Raji (cell line): ENCODE measurements around the gene PPARD.

Experiments used
- POLR2A ChIP-seq: IDR thresholded peaks from 2 replicates; pipeline ENCODE4 v1.6.1; 2011; ENCODE audit warnings: low read depth, low read length, control low read depth; ENCODE audit not compliant: insufficient read depth

PPARD gene

DNA sequence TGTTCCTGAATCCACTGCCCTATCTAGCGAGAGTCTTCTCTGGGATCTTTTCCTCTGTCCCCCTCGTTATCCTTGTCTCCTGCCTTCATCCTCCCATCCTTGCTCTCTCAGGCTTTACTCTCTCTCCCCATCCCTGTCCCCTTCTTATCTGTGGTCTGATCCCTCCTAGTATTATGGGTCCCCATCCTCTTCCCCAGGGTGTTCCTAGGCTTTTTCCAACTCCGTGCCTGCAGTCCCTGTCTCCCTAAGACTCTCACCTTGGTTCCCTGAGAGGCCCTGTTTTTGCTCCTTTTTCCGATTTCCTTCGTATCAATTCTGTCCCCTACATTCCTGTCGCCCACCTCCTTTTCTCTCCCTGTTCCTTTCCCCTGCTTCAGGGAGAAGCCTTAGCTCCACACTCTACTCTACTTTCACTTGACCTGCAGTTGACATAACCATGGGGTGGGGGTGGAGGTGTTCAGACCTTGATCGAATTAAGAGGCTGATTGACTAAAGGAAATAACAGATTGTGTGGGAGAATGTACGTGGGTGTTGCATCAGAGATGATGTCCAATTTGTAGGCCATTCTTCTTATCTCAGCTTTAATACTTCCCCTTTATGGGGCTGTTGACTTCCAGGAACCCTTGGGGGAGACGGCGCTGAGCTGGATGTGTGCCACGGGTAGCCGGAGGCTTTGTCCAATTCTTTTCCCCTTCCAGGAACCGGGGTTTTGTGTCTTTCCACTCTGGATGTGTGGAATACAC is 905 bp downstream of the PPARD start:
- TF ChIP-seq POLR2A, result no peak

- TF ChIP-seq POLR2A, result no peak
Measured at GRCh38 chr6:35343835-35344550, 1.6 kb downstream of the PPARD start.

- no peak for TF ChIP-seq POLR2A
Measured at GRCh38 chr6:35351422-35351821, 9.1 kb downstream of the PPARD start.

GRCh38 chr6:35352735-35353134 is 10.4 kb downstream of the PPARD start:
- no peak for TF ChIP-seq POLR2A

DNA sequence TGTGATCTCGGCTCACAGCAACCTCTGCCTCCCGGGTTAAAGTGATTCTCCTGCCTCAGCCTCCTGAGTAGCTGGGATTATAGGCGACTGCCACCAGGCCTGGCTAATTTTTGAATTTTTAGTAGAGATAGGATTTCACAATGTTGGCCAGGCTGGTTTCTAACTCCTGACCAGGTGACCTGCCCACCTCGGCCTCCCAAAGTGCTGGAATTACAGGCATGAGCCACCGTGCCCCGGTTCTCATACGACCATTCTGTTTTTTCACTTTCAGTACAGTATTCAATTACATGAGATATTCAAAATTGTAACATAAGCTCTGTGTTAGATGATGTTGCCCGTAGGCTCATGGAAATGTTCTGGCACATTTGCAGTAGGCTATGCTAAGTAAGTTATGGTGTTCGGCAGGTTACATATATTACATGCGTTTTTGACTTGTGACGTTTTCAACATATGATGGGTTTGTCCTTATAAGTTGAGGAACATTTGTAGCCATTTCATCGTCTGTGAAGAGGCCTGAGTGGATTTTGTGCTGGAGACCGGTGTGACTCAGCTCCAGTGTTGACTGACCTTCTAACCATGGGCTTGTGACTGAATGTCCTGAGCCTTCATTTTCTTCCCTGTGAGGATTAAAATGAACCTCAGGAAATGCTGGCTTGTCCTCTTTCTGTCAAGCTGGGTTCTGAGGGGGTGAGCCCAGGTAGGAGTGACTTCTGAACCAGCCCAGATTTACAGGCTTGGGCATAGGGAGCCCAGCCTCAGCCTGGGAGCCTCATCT is 12.2 kb downstream of the PPARD start:
- TF ChIP-seq POLR2A, result no peak

- no peak for TF ChIP-seq POLR2A
Measured at GRCh38 chr6:35356391-35356790, 14.0 kb downstream of the PPARD start.

DNA sequence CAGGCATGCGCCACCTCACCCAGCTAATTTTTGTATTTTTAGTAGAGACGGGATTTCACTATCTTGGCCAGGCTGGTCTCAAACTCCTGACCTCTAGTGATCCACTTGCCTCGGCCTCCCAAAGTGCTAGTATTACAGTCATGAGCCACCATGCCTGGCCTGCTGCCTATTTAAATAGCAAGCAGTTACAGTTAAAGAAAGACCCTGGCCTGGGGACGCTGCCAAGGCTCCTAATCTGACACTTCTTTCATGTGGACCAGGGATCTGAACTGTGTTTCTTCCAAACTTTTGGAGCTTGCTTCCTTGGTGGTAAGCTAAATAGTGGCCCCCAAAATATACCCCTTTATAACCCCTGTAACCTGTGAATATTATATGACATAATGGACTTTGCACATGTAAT is 15.3 kb downstream of the PPARD start:
- TF ChIP-seq POLR2A, result no peak

DNA sequence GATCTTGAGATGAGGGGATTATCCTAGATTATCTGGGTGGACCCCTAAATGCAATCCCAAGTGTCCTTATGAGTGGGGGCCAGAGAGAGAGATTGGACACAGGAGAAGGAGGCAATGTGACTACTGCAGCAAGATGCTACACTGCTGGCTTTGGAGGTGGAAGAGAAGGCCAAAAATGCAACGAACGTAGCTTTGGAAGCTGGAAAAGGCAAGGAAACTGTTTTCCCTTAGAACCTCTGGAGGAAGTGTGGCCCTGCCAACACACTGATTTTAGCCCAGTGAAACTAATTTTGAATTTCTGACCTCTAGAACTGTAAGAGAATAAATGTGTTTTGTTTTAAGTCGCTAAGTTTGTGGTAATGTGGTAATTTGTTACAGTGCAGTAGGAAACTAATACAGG is 15.7 kb downstream of the PPARD start:
- TF ChIP-seq POLR2A, result no peak

- no peak for TF ChIP-seq POLR2A
Measured at GRCh38 chr6:35359346-35359743, 17.0 kb downstream of the PPARD start.

DNA sequence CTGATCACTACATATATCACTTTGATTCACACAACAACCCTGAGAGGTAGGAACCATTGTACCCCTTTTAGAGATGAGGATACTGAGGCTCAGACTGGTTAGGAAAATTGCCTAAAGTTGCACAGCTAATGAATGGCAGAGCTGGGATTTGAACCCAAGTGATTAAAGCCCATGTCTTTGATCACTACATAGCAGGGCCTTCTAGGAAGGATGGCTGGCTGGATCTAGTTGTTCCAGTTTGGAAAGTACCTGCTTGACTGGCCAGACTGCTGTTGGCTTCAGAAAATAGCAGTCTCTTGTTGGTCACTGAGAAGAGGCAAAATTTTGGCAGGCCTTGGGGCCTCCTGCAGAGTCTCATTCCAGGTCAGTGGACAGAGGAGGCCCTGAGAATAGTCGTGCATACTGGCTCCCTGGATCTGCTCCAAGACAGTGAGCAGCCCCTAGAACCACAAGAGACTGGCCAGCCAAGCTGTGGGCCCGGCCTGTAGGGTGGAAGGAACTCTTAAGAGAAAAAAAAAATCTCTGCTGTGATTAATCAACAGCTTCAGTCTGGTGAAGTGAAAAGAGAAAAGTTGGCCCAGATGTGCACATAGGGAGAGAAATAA is 17.5 kb downstream of the PPARD start:
- TF ChIP-seq POLR2A, result no peak

- TF ChIP-seq POLR2A, result no peak
Measured at GRCh38 chr6:35360349-35361138, 18.2 kb downstream of the PPARD start.

DNA sequence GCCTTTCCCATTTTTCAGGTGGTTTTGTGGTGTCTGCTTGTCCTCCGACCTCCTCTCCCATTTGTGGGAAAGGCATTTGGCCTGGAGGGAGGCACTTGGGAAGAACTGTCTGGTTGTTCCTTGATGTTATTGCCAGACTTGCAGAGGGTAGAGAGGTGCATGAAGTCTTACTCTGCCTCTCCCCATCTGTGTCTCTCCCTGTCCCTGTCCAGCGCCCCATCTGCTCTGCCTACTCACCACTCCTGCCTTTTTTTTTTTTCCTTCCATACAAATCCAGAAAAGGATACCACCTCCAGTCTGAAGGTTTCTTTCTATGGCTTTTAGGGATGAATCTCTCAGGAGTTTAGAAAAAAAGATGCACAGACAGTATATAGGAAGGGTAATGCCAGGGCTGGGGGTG is 19.8 kb downstream of the PPARD start:
- no peak for TF ChIP-seq POLR2A

DNA sequence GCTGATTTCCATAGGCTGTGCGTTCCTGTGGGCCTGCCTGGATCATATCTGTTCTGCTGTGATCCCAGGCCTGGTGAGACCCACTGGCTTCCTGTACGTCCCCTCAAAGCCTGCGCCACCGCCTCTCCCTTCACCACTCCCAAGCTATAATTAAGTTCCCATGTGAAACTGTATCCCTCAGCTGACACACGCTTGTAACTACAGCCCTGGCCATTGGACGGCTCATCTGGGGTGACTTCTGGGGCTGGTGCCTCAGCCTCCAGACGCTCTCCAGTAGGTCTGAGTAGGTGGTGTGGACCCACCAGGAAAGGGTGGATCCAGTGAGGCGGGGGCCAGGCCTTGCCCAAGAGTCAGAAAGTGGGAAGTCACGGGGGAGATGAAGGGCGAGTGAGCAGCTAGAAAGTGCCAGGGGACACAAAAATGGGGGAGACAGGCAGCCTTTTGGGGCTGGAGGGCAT is 21.0 kb downstream of the PPARD start:
- TF ChIP-seq POLR2A, result no peak

- no peak for TF ChIP-seq POLR2A
Measured at GRCh38 chr6:35365594-35366203, 23.3 kb downstream of the PPARD start.
